Measurements from ENCODE around the gene COL4A2. TPM values are rescaled to one million over a fixed set of nuclear protein-coding genes. Genes with fewer than 3 reads are reported as not detected.

Gene COL4A2
- total RNA-seq, 4 donors from 2014 or later: 655 to 1,231 (median 912) TPM

- TF ChIP-seq, protein P1, sequence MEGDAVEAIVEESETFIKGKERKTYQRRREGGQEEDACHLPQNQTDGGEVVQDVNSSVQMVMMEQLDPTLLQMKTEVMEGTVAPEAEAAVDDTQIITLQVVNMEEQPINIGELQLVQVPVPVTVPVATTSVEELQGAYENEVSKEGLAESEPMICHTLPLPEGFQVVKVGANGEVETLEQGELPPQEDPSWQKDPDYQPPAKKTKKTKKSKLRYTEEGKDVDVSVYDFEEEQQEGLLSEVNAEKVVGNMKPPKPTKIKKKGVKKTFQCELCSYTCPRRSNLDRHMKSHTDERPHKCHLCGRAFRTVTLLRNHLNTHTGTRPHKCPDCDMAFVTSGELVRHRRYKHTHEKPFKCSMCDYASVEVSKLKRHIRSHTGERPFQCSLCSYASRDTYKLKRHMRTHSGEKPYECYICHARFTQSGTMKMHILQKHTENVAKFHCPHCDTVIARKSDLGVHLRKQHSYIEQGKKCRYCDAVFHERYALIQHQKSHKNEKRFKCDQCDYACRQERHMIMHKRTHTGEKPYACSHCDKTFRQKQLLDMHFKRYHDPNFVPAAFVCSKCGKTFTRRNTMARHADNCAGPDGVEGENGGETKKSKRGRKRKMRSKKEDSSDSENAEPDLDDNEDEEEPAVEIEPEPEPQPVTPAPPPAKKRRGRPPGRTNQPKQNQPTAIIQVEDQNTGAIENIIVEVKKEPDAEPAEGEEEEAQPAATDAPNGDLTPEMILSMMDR (IDR thresholded peaks at IDR 0.05; ENCODE audit: low read depth): no peak
Measured at GRCh38 chr13:110387451-110388107, 80.5 kb downstream of the COL4A2 start.

DNA sequence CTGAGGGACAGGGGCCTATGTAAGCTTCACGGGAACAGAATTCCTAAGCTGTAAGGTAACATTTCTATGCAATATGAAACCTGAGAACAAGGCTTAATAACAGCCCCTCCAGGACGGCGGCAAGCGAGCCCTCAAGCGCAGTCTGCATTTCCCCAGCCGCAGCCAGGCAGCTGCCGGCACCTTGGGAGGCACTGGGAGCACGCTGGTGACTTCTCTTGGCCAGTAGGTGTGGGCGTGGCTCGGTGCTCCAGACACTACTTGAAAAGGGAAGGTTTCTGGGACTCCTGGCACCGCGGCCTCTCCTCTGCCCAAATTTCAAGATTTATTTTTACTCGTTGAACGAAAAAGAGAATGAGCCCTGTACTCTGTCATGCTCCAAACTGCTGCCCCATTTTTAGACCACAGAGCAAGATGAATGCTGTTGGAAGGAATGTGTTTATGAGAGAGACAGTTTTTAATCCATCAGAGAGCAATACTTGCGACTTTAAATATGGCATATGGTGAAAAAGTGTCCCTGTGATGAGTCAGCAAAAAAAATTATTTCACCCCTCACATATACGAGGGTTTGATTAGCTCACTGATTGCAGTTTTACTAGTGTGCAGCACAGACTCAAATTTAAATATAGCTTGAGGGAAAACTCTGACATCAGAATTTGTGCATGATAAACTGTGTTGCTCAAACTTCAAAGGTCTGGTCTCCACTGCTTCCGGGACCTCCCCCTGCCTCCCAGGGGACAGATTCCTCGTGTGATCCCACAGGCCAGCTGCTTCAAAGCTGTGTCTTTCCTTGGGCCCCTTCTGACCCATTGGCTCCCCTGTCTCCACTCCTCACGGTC lies 81.2 kb downstream of the COL4A2 start:
- TF ChIP-seq, protein P1 (IDR thresholded peaks at IDR 0.05; ENCODE audit: low read depth): no peak

DNA sequence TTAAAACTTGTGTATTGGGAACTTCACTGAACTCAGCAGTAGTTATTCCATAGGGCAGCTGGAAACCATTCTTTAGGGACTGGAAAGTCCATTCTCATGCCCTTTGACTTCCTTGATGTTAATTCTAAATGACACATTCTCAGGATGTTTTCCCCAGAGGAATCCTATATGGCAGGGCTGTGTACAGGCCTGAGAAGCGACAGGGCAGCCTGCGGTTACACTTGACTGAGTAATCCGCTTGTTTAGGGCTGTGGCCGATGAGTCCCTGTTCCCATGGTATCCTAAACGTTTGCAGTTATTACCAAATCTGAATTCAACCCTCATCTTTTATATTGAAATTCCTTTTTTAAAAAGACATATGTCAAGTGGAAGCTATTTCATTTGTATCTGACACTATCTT lies 83.5 kb downstream of the COL4A2 start:
- TF ChIP-seq, protein P1 (IDR thresholded peaks at IDR 0.05; ENCODE audit: low read depth): no peak

- TF ChIP-seq, protein P1 (IDR thresholded peaks at IDR 0.05; ENCODE audit: low read depth): no peak
Measured at GRCh38 chr13:110391273-110391672, 84.2 kb downstream of the COL4A2 start.

DNA sequence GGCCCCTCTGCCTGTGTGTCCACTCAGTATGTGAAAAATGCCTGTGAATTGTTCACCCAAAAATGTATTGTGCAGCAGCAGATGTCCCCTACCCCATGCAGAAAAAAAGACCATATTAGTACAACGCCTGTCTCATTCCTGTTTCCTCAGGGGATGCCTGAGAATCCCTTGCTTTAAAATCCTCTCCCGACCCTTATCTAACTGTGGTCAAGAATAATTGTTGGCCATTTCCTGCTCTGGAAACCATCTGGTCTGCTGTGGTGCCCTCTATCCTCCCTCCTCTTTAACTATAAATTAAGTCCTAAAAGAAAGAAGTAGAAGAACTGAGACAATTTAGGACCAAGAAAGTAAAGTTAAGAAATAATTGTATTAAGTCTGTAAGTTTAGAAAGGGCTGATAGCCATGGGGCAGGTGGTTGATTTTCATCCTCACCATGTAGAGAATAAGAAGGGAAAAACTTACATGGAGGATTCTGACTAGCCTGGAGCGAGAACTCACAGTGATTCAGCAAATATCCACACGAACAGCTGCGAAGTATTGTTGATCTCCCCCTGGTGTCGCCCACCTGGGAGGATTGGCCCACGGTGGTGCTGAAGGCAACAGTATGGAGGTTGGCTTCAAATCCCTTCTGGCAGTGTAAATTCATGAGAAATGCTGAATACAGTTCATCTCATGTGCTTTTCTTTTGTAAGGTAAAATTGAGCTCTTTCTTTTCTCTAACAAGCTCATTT lies 85.6 kb downstream of the COL4A2 start:
- TF ChIP-seq, protein P1 (IDR thresholded peaks at IDR 0.05; ENCODE audit: low read depth): no peak

DNA sequence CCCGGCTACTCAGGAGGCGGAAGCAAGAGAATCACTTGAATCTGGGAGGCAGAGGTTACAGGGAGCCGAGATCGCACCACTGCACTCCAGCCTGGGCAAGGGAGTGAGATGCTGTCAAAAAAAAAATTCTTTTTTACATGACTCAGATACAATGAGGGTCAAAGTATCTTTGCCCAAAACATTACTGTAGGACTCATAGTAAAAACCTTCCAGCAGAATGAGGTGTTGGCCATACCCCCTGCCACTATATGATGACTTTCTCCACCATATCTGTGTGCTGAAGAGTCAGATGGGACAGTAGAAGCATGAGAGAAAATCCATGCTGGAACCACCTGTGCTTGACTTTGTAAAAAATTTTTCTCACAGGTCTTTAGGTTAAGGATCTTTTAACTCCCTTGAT lies 86.7 kb downstream of the COL4A2 start:
- TF ChIP-seq, protein P1 (IDR thresholded peaks at IDR 0.05; ENCODE audit: low read depth): no peak

- TF ChIP-seq, protein P1 (IDR thresholded peaks at IDR 0.05; ENCODE audit: low read depth): no peak
Measured at GRCh38 chr13:110394371-110394841, 87.3 kb downstream of the COL4A2 start.
